Smooth muscle cell (in vitro differentiated cells): ENCODE data around the gene HAND2. TPM values are rescaled to one million over a fixed set of nuclear protein-coding genes. Genes with fewer than 3 reads are reported as not detected.

ENCODE experiments used
- polyA plus RNA-seq: library from polyadenylated mRNA; unstranded; fragments of >200 nt; fragmentation: Nextera tagmentation; extraction: Ambion mirVana; gene quantifications from 2 replicates; pipeline ENCODE4 v1.2.1, GENCODE V29; 2016
- total RNA-seq: library from RNA; depleted of rRNA; stranded (reverse); fragments of >200 nt; gene quantifications from 2 replicates; pipeline ENCODE4 v1.2.3, GENCODE V29; 2014

Gene HAND2
- total and polyA plus RNA-seq, 2 experiments from 2014 or later, result 265 to 324 TPM

Other genes with a start within 250 kb of the HAND2 start
- gene HMGB2, start 195.9 kb downstream of the HAND2 start, total RNA-seq, result 22.6 and 27.4 TPM in 2 replicates
- 50.1 and 54.9 TPM in 2 replicates for gene HMGB2, start 195.9 kb downstream of the HAND2 start, polyA plus RNA-seq
- gene SAP30, start 159.3 kb downstream of the HAND2 start, total RNA-seq, result 18.6 and 19.6 TPM in 2 replicates
- 33.8 and 35.2 TPM in 2 replicates for gene SAP30, start 159.3 kb downstream of the HAND2 start, polyA plus RNA-seq
- 3.1 and 5.2 TPM in 2 replicates for gene SCRG1, start 131.1 kb downstream of the HAND2 start, total RNA-seq
- 8.9 and 18.5 TPM in 2 replicates for gene SCRG1, start 131.1 kb downstream of the HAND2 start, polyA plus RNA-seq